Measurements from ENCODE around the gene AGPAT4. TPM values are rescaled to one million over a fixed set of nuclear protein-coding genes. Genes with fewer than 3 reads are reported as not detected.

The AGPAT4 gene
- total RNA-seq, 4 donors from 2014 or later: 1.0 to 17.4 (median 6.4) TPM

- H3K9me3 ChIP-seq: no peaks in the 10 kb centered on the region
- TF ChIP-seq POLR2A (IDR thresholded peaks at IDR 0.05): no peak
- TF ChIP-seq, protein P1, sequence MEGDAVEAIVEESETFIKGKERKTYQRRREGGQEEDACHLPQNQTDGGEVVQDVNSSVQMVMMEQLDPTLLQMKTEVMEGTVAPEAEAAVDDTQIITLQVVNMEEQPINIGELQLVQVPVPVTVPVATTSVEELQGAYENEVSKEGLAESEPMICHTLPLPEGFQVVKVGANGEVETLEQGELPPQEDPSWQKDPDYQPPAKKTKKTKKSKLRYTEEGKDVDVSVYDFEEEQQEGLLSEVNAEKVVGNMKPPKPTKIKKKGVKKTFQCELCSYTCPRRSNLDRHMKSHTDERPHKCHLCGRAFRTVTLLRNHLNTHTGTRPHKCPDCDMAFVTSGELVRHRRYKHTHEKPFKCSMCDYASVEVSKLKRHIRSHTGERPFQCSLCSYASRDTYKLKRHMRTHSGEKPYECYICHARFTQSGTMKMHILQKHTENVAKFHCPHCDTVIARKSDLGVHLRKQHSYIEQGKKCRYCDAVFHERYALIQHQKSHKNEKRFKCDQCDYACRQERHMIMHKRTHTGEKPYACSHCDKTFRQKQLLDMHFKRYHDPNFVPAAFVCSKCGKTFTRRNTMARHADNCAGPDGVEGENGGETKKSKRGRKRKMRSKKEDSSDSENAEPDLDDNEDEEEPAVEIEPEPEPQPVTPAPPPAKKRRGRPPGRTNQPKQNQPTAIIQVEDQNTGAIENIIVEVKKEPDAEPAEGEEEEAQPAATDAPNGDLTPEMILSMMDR (IDR thresholded peaks at IDR 0.05): no peak
- H3K4me3 ChIP-seq: no peak overlapping the region
- DNase-seq: no peak
- WGBS, 2 donors: 91% methylated on average over 8 of the region's 18 CpGs; no CpG with 5 or more reads in 1 of the 2 donors
- intact Hi-C loops (cut with DNase I): no loop called here
- H3K27ac ChIP-seq: peak overlapping the region in 2 of 4 donors; percentile 48 to 52
- peaks cover 0 to 25% (median 8%) of the 10 kb centered on the region in 3 donors for H3K4me1 ChIP-seq
- no peaks in the 10 kb centered on the region for H3K27me3 ChIP-seq
- peaks cover 0 to 48% (median 5%) of the 10 kb centered on the region in 3 donors for H3K36me3 ChIP-seq
Measured at GRCh38 chr6:161139304-161139765, 134.5 kb downstream of the AGPAT4 start.

DNA sequence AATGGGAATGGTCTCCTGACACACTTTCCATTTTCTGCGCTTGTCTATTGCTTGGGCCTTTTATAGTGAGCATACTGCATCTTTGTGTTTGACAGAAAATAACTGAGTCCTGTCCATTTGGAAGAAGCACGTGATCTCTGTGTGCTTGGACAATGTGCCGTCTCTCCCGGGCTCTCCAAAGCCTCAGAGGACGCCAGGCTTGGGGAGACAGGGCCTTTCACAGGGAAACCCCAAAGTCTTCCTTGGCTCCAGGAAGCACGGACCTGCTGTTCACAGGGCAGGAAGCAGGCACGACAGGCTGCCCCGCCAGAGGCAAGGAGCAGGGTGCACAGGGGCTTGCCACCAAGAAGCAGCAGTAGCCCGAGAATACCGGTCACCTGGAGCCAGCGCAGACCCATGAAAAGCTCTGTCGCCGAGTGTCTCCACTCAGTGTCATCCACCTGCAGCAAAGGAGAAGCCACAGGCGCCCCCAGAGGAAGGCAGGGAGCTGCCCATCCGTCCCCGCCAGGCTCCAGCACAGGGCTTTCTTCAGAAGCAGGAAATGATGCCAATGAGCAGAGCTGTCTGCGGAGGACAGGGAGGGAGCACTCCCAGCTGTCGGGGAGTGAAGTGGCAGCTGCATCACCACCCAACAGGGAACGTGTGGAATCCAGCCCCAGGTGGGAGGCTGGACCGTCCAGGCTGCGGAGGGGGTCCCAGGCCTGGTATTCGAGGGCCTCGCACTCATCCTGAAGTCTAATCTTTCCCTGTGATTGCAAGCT, 135.1 kb downstream of the AGPAT4 start:
- peak overlapping the region in 1 of 4 donors; percentile 45 for H3K27ac ChIP-seq
- intact Hi-C loops (cut with DNase I): no loop called here
- no peaks in the 10 kb centered on the region for H3K27me3 ChIP-seq
- peaks cover 0 to 50% (median 5%) of the 10 kb centered on the region in 3 donors for H3K36me3 ChIP-seq
- no peaks in the 10 kb centered on the region for H3K9me3 ChIP-seq
- TF ChIP-seq, protein P1 (IDR thresholded peaks at IDR 0.05): no peak
- no peak for TF ChIP-seq POLR2A (IDR thresholded peaks at IDR 0.05)
- 85 to 91% methylated on average over 2 to 13 of the region's 23 CpGs for WGBS, 2 donors
- DNase-seq: no peak
- peaks cover 0 to 25% (median 8%) of the 10 kb centered on the region in 3 donors for H3K4me1 ChIP-seq
- H3K4me3 ChIP-seq: no peak overlapping the region

DNA sequence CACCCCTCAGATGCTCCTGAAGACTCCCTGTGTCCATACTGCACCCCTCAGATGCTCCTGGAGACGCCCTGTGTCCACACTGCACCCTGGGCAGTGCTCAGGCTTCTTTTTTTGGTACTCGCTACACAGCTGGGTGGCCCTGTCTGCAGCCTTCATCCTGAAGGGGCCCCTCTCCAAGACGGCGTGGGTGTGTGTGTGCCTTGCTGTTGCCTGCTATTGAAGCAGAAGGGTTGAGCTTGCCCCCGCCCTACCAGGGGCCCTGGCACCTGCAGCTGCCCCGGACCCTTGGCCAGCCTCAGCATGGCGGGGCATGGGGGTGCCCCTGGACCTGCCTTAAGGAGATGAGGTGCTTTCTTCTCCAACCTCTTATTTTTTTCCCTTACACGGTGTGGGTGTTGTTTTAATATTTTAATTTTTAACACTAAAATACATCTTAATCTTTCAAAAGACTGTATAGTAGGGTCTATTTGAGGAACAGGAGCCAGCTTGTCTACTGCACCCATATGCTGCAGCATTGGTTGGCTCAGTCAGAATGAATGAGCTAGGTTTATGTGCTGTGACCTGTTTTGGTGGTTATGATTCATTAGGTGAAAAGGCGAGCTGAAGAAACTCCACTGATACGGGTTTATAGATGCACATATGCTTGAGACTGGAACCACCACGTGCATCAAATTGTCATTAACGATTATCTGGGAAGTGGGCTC, 135.9 kb downstream of the AGPAT4 start:
- no peaks in the 10 kb centered on the region for H3K27me3 ChIP-seq
- TF ChIP-seq, protein P1 (IDR thresholded peaks at IDR 0.05): no peak
- TF ChIP-seq POLR2A (IDR thresholded peaks at IDR 0.05): no peak
- no peak for DNase-seq
- intact Hi-C loops (cut with DNase I): no loop called here
- H3K9me3 ChIP-seq: no peaks in the 10 kb centered on the region
- no peak overlapping the region for H3K4me3 ChIP-seq
- peaks cover 0 to 51% (median 5%) of the 10 kb centered on the region in 3 donors for H3K36me3 ChIP-seq
- H3K27ac ChIP-seq: peak overlapping the region in 1 of 4 donors; percentile 45
- WGBS, 2 donors: 34 to 79% methylated on average over 11 of the region's 12 CpGs
- peaks cover 0 to 25% (median 8%) of the 10 kb centered on the region in 3 donors for H3K4me1 ChIP-seq

GRCh38 chr6:161137320-161137719, 136.5 kb downstream of the AGPAT4 start:
- intact Hi-C loops (cut with DNase I): no loop called here
- Histone ChIP-seq H3K27ac (no peak overlapping the region), H3K27me3 (no peaks in the 10 kb centered on the region), H3K4me3 (no peak overlapping the region), H3K4me1 (peaks cover 0 to 25% (median 8%) of the 10 kb centered on the region in 3 donors), H3K9me3 (no peaks in the 10 kb centered on the region), H3K36me3 (peaks cover 0 to 58% (median 5%) of the 10 kb centered on the region in 3 donors)
- no peak for DNase-seq
- WGBS, 2 donors: 92 to 96% methylated on average over 11 of the region's 11 CpGs
- TF ChIP-seq, protein P1 (IDR thresholded peaks at IDR 0.05): no peak
- TF ChIP-seq POLR2A (IDR thresholded peaks at IDR 0.05): no peak

DNA sequence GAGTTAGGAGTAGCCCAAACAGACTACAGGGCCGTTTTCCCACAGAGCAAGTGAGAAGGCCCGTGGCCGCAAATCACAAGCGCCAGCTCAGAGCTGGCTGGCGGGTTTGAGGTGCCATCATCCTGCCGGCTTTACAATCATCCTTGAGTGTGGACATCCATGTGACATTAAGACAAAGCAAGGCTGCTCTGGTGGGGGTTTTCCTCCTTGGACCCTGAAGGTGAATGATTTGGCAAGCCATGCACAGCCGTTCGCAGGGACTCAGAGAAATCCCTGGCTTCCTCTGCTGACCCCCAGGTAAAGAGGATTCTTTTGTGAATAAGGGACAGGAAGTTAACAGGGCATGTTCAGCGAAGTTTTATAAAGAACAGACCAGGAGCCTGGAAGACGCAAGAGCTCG, 137.2 kb downstream of the AGPAT4 start:
- 89 to 95% methylated on average over 6 to 7 of the region's 11 CpGs for WGBS, 2 donors
- Histone ChIP-seq H3K27ac (no peak overlapping the region), H3K4me1 (peaks cover 0 to 25% (median 8%) of the 10 kb centered on the region in 3 donors), H3K36me3 (peaks cover 0 to 65% (median 5%) of the 10 kb centered on the region in 3 donors), H3K27me3 (no peaks in the 10 kb centered on the region), H3K4me3 (no peak overlapping the region), H3K9me3 (no peaks in the 10 kb centered on the region)
- intact Hi-C loops (cut with DNase I): no loop called here
- TF ChIP-seq, protein P1 (IDR thresholded peaks at IDR 0.05): no peak
- no peak for TF ChIP-seq POLR2A (IDR thresholded peaks at IDR 0.05)
- no peak for DNase-seq
